ENCODE data around the gene GCK.
"Not testable (repeated sequence)": the region's sequence is repeated elsewhere in the genome, so short reads cannot be mapped to it uniquely, and the experiment has no call there.

GCK gene

DNA sequence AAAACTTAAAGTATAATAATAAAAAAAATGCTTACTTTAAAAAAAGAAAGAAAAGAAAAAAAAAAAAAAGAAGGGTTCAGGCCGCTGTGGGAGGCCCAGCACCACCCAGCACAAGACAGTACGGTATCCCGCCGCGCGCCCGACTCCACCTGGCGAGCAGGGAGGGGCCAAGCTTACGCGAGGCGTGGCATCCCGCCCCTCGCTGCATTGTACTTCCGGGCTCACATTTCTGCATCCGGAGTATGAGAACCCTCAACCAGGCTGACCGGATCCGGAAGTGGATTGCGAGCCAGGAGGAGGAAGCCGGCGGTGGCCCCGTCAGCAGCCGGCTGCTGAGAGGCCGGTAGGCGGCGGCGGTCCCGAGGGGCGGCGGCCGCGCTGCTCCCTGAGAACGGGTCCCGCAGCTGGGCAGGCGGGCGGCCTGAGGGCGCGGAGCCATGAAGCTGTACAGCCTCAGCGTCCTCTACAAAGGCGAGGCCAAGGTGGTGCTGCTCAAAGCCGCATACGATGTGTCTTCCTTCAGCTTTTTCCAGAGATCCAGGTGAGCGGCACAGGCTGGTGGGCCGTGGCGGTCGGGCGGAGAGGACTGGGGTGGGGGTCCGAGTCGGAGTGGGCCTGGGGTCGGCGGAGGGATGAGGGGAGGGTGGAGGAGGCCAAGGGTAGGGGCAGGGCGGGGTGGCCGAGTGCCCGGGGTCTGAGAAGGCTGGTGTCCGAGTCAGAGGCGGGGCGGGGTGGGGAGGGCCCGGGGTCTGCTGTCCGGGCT is 11.6 kb upstream of the GCK start, which contains the start of gene YKT6:
Gene YKT6, plus strand, starts transcription at position 280 of the 763 bp plus-strand sequence. Its CDS starts 158 bp downstream, at position 438.
- DNase-seq = peak; percentile 96

GRCh38 chr7:44200163-44200562 is 10.9 kb upstream of the GCK start:
- not testable (repeated sequence) for DNase-seq

DNA sequence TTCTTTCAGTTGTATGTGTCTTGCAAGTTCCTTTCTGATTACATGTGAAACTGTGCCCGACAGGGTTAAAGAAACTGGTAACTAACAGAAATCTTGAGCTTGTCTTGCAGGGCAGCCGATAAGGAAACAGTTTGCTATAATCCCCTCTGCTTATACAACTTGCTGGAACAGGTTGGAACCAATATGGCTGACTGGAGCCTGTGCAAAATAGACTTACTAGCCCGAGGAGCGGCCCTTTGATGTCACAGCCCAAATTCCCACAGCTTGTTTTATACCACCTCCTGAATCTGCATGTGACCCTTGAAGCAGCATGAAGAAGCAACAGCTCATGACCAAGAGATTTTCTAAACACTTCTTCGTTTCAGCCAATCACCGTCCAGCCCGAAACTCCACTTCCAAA is 8.2 kb upstream of the GCK start:
- DNase-seq = no peak

DNA sequence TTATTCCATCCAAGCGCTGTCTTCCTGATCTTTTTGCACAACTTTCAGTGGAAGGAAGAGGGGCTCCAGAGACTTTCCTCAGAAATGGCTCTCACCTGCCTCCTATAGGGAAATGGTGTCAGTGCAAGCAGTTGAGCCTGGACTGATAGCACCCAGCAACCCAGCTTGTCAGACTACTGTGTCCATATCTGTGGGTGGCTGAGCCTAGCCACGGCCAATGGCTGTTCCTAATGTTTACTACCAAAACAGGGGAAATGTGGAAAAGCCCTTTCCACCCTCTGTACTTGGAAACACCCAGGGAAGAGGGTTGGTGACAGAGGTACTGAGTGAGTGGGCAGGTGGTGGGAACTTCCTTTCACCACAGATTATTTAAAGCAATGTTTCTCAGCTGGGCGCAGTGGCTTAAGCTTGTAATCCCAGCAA is 7.2 kb upstream of the GCK start:
- DNase-seq = no peak

GRCh38 chr7:44195889-44196288 is 6.7 kb upstream of the GCK start:
- no peak for DNase-seq

- no peak for DNase-seq
These were observed 5.4 kb upstream of the GCK start for GRCh38 chr7:44194562-44195145.

- DNase-seq = no peak
These were observed 4.8 kb upstream of the GCK start for GRCh38 chr7:44194069-44194468.

- no peak for DNase-seq
These were observed 4.0 kb upstream of the GCK start for GRCh38 chr7:44193011-44193802.

DNA sequence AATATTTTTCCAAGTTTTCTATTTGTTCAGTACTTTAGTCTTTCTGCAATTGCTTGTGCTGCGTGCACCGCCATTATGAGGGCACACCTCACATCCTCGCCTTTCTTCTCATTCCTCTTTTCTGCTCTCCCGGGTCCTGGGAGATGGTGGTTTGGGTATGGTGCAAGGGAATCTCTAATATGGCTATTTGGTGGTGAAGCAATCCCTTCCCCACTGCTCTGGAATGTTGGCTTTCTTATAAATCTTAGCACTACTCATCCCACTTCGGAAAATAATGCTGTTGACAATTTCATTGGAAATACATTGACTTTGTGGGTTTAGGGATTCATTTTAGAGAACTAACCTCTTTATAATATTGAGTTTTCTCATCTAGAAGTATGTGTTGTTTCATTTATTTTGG is 1.9 kb upstream of the GCK start:
- DNase-seq = no peak

DNA sequence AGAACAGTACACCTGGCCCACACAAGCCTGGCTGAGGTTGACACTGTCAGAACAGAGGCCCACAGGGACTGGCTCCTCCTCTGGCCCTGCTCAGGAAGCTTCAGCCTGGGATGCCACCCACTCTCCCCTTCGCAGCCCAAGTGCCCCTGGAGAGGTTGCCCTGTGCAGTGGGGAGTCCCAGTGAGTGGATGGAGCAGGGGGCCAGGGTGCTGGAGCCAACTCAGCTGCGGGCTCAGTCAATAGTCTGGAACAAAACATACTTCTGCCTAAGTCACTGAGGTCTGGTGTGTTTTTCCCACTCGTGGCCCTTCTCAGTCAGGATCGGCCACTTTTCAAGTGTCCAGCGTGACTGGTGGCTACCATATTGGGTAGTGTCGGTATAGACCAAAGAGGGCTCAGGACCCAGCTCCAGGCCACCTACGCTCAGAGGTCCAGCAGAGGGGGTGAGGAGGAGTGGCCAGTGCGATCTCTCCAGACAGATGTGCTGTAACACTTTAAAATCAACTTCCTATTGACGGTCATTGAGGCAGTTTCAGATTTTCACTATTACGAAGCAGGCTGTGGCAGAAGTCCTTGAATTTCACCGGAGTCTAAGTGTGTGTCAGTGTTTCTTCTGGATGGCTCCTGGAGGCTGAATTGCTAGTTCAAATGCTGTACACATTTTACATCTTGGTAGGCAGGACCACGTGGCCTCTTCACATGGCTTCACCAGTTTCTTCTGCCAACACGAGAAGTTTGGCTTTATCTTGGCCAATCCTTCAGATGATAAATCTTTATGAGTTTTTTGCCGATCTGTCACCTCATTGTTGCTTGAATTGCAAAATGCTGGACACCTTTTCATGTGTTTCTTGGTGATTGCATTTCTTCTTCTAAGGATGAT is 994 bp upstream of the GCK start:
- no peak for DNase-seq

GRCh38 chr7:44188480-44189225 is 586 bp downstream of the GCK start:
- DNase-seq = no peak

DNA sequence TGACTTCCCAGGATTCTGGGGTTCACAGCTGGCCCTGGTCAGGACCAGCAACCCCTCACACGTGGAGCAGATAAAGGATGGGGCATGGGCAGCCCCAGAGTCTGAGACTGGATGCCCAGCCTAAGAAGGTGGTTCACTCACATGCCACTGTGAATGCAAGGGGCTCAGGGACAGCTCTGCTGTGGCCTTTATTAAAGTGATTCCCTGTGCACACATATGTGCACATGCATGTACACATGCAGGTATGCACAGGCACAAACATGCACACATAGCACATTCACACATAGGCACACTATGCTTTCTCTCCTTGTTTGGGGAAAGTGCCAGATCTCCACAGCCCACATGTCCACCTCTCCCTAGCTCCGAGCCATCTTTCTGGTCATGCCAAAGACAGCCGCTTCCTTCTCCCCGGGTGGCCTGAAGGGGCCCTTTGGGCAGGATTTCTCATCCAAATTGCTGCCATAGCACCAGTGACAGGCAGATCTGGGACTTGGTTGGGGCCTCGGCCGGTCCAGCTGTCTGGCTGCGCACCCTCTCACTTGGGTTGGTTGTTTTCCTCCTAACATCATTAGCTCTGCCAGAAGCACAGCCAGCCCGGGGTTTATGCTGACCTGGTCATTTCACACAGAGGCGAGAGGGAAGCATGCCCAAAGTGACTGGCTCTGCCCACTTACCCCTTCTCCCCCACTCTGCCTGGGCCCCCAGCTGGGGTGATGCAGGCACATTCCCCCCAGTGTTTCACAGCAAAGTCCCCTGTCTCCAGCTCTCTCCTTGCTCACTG is 1.4 kb downstream of the GCK start:
- DNase-seq = no peak

- DNase-seq = no peak
These were observed 2.5 kb downstream of the GCK start for GRCh38 chr7:44186736-44187135.

- DNase-seq = no peak
These were observed 3.5 kb downstream of the GCK start for GRCh38 chr7:44185729-44186128.

DNA sequence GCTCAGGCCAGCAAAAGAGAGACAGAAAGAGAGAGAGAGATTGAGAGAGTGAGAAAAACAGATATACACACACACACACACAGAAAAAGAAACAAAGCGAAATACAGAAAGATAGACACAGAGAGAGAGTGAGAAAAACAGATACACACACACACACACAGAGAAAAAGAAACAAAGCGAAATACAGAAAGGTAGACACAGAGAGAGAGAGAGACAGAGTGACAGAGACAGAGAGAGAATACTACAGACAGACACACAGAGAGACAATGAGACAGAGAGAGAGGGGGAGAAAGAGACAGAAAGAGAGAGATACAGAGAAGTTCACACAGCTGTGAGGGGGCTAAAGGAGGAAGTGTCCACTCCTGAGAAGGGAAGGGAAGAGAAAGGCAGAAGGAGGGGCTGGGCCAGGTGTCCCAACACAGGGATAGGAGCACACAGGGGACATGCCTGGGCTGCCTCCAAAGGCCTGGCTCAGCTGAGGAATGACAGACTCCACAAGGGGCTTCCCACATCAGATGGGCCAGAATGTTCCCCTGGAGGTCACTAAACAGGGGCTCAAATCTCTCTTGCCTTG is 4.3 kb downstream of the GCK start:
- DNase-seq = no peak

- peak; percentile 16 for DNase-seq
These were observed 4.9 kb downstream of the GCK start for GRCh38 chr7:44184206-44184872.

- no peak for DNase-seq
These were observed 5.9 kb downstream of the GCK start for GRCh38 chr7:44183386-44183785.

GRCh38 chr7:44182827-44183226 is 6.4 kb downstream of the GCK start:
- DNase-seq = no peak

DNA sequence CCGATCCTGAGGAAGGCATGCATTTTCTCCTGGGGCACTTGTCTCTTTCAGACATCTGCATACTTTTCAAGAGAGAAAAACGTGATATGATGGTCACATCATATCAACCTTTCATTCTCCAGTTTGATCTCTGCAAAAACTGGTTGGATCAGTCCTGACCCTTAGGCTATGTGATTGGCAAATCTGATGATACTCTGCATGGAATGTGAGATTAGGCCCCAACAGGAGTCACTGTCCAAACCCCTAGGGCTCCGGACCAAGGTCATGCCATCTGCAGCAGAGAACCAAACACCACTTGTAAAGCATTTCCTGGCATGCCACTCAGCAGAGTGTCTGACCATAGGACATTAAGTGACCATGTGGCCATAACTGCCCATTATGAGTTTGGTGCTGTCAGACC is 8.6 kb downstream of the GCK start:
- DNase-seq = no peak

DNA sequence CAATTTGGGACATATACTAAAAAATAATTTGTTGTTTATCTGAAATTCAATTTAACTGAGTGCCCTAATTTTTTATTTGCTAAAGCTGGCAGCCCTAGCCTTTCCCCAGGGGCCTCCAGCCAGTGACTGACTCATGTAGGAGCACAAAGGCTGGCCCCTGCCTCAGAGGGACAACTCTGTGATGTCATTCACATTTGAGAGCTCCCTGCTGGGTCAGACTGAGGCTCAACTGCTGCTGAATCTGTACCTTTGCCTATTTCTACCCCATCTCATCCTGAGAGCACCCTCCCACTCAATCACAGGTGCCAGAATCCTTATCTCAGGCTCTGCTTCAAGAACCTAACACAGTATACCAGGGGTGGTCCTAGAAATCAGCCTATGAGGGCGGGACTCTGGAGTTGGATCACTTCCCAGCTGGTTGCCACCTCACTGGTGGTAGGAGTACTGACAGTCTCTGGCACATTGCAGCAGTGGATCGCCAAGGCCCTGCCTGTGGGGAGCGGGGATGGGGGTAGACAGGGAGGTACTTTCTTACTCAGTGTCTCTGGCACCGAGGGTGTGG is 11.6 kb downstream of the GCK start:
- peak; percentile 14 for DNase-seq

All from NCI-H2107 (cell line).